Erythroblast (primary cell): ENCODE data around the gene OR8B8.
"Not testable (repeated sequence)": the region's sequence is repeated elsewhere in the genome, so short reads cannot be mapped to it uniquely, and the experiment has no call there.

Source experiments
- DNase-seq, 2 experiments: peaks; one replicate each; lab custom pipeline; 2025; lab: John Stamatoyannopoulos, UW
- GATA1 ChIP-seq: IDR thresholded peaks from 2 replicates; pipeline ENCODE4 v1.6.1; 2011; ENCODE audit warnings: low read depth, mild to moderate bottlenecking, control low read depth, low read length, moderate library complexity
- POLR2A ChIP-seq: IDR thresholded peaks from 2 replicates; pipeline ENCODE4 v1.6.1; 2011; ENCODE audit warnings: mild to moderate bottlenecking, low read length

OR8B8 gene

GRCh38 chr11:124415356-124415923 is 30.1 kb downstream of the OR8B8 start:
- peak; percentile 57 to 68 for DNase-seq
- no peak for TF ChIP-seq GATA1

- no peak for DNase-seq
- TF ChIP-seq POLR2A (no peak), GATA1 (no peak)
These were observed 35.6 kb downstream of the OR8B8 start for GRCh38 chr11:124409906-124410305.

- TF ChIP-seq GATA1 (no peak), POLR2A (no peak)
- no peak for DNase-seq
These were observed 39.9 kb downstream of the OR8B8 start for GRCh38 chr11:124405581-124405980.

GRCh38 chr11:124403186-124403585 is 42.3 kb downstream of the OR8B8 start:
- DNase-seq = not testable (repeated sequence)

- TF ChIP-seq POLR2A = no peak
These were observed 43.1 kb downstream of the OR8B8 start for GRCh38 chr11:124402326-124402922.

GRCh38 chr11:124398924-124399323 is 46.6 kb downstream of the OR8B8 start, which contains the start of gene OR8B3:
Gene OR8B3 (minus strand): TSS chr11:124399024. CDS start chr11:124397351, 1,673 bp downstream.
- no peak for DNase-seq
- TF ChIP-seq GATA1 (no peak), POLR2A (no peak)

More at GRCh38 chr11:124402326-124402922, 43.1 kb downstream of the OR8B8 start:
- DNase-seq = peak; percentile 67 to 83

GRCh38 chr11:124396847-124397246 is 48.6 kb downstream of the OR8B8 start:
- DNase-seq = not testable (repeated sequence)

- peak; percentile 59 to 74 for DNase-seq
- no peak for TF ChIP-seq POLR2A
- TF ChIP-seq GATA1 = no peak
These were observed 51.1 kb downstream of the OR8B8 start for GRCh38 chr11:124394408-124394807.
